ENCODE data around the gene PVR. TPM values are rescaled to one million over a fixed set of nuclear protein-coding genes. Genes with fewer than 3 reads are reported as not detected.

Gene PVR
- total RNA-seq, 1 experiment from 2014 or later = 47.7 TPM

GRCh38 chr19:44705502-44706010, 61.8 kb downstream of the PVR start:
- H3K27ac ChIP-seq (ENCODE audit: low read length) = no peak overlapping the region
- no peak for DNase-seq (ENCODE audit: low read depth, low spot score)
- intact Hi-C loops (cut with micrococcal nuclease; ENCODE audit: unreplicated experiment) = no loop called here
- BruUV-seq (replicated peaks) = no TSS peak
- H3K4me1 ChIP-seq (ENCODE audit: control insufficient read depth, insufficient read depth, low read length) = no peaks in the 10 kb centered on the region
- TF ChIP-seq SIN3A (IDR thresholded peaks at IDR 0.05; ENCODE audit: borderline replicate concordance, insufficient read depth, low read depth, low read length) = no peak
- no peak for TF ChIP-seq POLR2AphosphoS5 (IDR thresholded peaks at IDR 0.05; ENCODE audit: low read depth, low read length)
- TF ChIP-seq TCF7L2 (IDR thresholded peaks at IDR 0.05; ENCODE audit: low read depth, low read length) = no peak
- TF ChIP-seq, protein P1, sequence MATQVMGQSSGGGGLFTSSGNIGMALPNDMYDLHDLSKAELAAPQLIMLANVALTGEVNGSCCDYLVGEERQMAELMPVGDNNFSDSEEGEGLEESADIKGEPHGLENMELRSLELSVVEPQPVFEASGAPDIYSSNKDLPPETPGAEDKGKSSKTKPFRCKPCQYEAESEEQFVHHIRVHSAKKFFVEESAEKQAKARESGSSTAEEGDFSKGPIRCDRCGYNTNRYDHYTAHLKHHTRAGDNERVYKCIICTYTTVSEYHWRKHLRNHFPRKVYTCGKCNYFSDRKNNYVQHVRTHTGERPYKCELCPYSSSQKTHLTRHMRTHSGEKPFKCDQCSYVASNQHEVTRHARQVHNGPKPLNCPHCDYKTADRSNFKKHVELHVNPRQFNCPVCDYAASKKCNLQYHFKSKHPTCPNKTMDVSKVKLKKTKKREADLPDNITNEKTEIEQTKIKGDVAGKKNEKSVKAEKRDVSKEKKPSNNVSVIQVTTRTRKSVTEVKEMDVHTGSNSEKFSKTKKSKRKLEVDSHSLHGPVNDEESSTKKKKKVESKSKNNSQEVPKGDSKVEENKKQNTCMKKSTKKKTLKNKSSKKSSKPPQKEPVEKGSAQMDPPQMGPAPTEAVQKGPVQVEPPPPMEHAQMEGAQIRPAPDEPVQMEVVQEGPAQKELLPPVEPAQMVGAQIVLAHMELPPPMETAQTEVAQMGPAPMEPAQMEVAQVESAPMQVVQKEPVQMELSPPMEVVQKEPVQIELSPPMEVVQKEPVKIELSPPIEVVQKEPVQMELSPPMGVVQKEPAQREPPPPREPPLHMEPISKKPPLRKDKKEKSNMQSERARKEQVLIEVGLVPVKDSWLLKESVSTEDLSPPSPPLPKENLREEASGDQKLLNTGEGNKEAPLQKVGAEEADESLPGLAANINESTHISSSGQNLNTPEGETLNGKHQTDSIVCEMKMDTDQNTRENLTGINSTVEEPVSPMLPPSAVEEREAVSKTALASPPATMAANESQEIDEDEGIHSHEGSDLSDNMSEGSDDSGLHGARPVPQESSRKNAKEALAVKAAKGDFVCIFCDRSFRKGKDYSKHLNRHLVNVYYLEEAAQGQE (IDR thresholded peaks at IDR 0.05; ENCODE audit: insufficient read depth in 1 of 2, low read depth in 2 of 2, low read length in 1 of 2) = no peak
- TF ChIP-seq CTCF (IDR thresholded peaks at IDR 0.05) = no peak
- ATAC-seq = no peak
- no peaks in the 10 kb centered on the region for H3K36me3 ChIP-seq (ENCODE audit: control insufficient read depth, insufficient read depth, low read length)
- in situ Hi-C loops (cut with HindIII; ENCODE audit: low pct_unique_long_range_greater_than_20kb, low sequenced_read_pairs) = no loop called here
- POLR2A ChIA-PET = interaction anchor here (0.6 kb wide), 1 partner anchor 33 kb away, joined by 3 read pairs; no protein-coding TSS in a partner anchor
- no peaks in the 10 kb centered on the region for H3K27me3 ChIP-seq (ENCODE audit: control insufficient read depth, insufficient read depth, low read length)
- no peaks in the 10 kb centered on the region for H3K9me3 ChIP-seq (ENCODE audit: control insufficient read depth, insufficient read depth, low read depth, low read length)
- no peak overlapping the region for H3K4me3 ChIP-seq (ENCODE audit: low read depth in 2 of 2, low read length in 2 of 2)
- CTCF ChIA-PET = interaction anchor here (0.6 kb wide), 1 partner anchor 12 kb away, joined by 6 read pairs; no protein-coding TSS in a partner anchor

GRCh38 chr19:44706506-44707236, 63.0 kb downstream of the PVR start:
- intact Hi-C loops (cut with micrococcal nuclease; ENCODE audit: unreplicated experiment) = no loop called here
- ChIA-PET POLR2A (interaction anchor here (0.6 to 0.7 kb wide), 2 partner anchors 13 to 14 kb away, joined by 3 read pairs; no protein-coding TSS in a partner anchor), CTCF (interaction anchor here (0.5 to 0.6 kb wide), 2 partner anchors 19 to 139 kb away, joined by 3 to 4 read pairs; partner anchors contain the start of gene NECTIN2)
- Histone ChIP-seq H3K4me3 (ENCODE audit: low read depth in 2 of 2, low read length in 2 of 2) (no peak overlapping the region), H3K36me3 (ENCODE audit: control insufficient read depth, insufficient read depth, low read length) (no peaks in the 10 kb centered on the region), H3K4me1 (ENCODE audit: control insufficient read depth, insufficient read depth, low read length) (no peaks in the 10 kb centered on the region), H3K9me3 (ENCODE audit: control insufficient read depth, insufficient read depth, low read depth, low read length) (no peaks in the 10 kb centered on the region), H3K27me3 (ENCODE audit: control insufficient read depth, insufficient read depth, low read length) (no peaks in the 10 kb centered on the region), H3K27ac (ENCODE audit: low read length) (no peak overlapping the region)
- BruUV-seq (replicated peaks) = no TSS peak
- no peak for ATAC-seq
- in situ Hi-C loops (cut with HindIII; ENCODE audit: low pct_unique_long_range_greater_than_20kb, low sequenced_read_pairs) = no loop called here
- TF ChIP-seq, protein P1 (IDR thresholded peaks at IDR 0.05; ENCODE audit: insufficient read depth in 1 of 2, low read depth in 2 of 2, low read length in 1 of 2) = no peak
- TF ChIP-seq POLR2AphosphoS5 (IDR thresholded peaks at IDR 0.05; ENCODE audit: low read depth, low read length) (no peak), TCF7L2 (IDR thresholded peaks at IDR 0.05; ENCODE audit: low read depth, low read length) (no peak), CTCF (IDR thresholded peaks at IDR 0.05) (no peak), SIN3A (IDR thresholded peaks at IDR 0.05; ENCODE audit: borderline replicate concordance, insufficient read depth, low read depth, low read length) (no peak)
- no peak for DNase-seq (ENCODE audit: low read depth, low spot score)

Data from Panc1 (cell line).